Smooth muscle cell of the brain vasculature (primary cell): ENCODE measurements around the gene SLC66A2.
"Not testable (repeated sequence)": the region's sequence is repeated elsewhere in the genome, so short reads cannot be mapped to it uniquely, and the experiment has no call there.

Experiments
- DNase-seq: peaks from one replicate; pipeline ENCODE4 v3.0.0-alpha.2; 2012; ENCODE audit warnings: low read depth, low spot score

The SLC66A2 gene

GRCh38 chr18:79971211-79971952 is 19.9 kb upstream of the SLC66A2 start:
- DNase-seq, result no peak

DNA sequence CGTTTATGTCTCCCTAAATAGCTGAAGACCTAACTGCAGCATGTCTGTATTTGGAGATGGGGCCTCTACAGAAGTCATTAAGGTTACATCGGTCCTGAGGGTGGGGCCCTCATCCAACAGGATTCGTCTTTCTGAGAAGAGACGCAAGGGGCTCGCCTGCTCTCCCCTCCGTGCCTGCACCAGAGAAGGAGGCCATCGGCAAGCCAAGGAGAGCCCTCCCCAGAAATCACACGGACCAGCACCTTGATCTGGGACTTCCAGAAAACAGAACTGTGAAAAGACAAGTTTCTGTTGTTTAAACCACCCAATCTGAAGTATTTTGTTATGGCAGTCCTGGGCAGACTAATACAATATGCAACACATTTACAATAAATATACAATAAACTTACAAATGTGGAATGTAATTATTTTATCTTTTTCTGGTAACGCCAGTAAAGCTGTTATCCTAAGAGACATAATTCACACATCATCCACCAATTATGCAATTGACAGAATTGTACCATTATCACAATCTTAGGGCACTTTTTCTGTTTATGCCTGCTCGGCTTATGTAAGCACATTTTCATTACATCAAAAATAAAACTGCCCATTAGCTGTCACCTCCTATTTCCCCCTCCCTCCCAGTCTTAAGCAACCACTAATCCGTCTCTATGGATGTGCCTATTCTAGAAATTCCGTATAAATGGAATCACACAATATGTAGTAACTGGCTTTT is 19.1 kb upstream of the SLC66A2 start:
- no peak for DNase-seq

- DNase-seq, result no peak
Observed at GRCh38 chr18:79965119-79965902, 13.9 kb upstream of the SLC66A2 start.

GRCh38 chr18:79964330-79965118 is 13.1 kb upstream of the SLC66A2 start, which contains the start of gene HSBP1L1:
Gene HSBP1L1, plus strand, starts transcription at chr18:79964643. Its CDS starts 93 bp downstream, at chr18:79964736.
- DNase-seq, result no peak

DNA sequence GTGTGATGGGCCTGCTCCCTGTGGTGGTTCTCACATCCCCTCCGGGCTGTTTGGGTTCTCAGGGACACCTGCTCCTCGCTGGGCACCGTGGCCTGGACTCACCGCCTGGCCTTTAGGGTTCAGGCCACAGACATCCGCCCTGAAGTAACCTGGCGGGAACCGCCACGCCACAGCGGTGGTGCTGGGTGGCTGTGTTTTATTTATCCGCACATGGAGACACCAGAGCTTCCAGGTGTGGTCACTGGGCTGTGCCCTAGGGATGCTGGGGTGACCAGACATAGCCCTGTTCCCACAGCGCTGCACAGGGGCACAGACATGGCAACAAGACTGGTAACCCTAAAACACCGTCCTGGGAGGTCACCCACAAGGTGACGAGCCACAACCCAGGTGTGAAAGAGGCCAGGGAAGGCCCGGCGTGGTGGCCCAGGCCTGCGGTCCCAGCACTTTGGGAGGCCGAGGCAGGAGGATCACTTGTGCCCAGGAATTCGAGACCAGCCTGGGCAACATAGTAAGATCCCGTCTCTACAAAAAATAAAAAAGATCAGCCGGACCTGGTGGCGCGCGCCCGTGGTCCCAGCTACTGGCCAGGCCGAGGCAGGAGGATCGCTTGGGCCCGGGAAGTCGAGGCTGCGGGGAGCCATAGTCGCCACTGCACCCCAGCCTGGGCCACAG is 12.3 kb upstream of the SLC66A2 start:
- DNase-seq, result no peak

GRCh38 chr18:79962835-79963657 is 11.6 kb upstream of the SLC66A2 start:
- DNase-seq, result no peak

DNA sequence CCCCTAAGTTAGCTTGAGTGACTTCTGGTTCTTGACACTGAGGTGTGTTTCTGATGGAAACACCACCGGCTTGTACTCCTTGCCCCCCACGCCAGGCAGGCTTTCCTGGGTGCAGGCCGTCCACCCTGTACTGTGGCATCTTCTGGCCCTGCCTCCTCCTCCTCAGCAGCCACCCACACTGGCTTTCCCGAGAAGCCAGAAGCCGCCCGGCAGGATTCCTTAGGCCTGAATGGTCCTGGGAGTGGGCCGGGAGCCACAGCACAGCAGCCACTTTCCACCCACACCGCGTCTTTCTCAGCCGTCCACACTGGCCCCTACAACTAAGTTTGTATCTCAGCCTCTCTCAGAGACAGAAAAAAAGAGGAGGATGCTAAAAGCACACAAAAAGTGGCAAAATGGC is 10.9 kb upstream of the SLC66A2 start:
- no peak for DNase-seq

GRCh38 chr18:79961527-79962291 is 10.3 kb upstream of the SLC66A2 start:
- no peak for DNase-seq

GRCh38 chr18:79960921-79961526 is 9.6 kb upstream of the SLC66A2 start:
- no peak for DNase-seq

DNA sequence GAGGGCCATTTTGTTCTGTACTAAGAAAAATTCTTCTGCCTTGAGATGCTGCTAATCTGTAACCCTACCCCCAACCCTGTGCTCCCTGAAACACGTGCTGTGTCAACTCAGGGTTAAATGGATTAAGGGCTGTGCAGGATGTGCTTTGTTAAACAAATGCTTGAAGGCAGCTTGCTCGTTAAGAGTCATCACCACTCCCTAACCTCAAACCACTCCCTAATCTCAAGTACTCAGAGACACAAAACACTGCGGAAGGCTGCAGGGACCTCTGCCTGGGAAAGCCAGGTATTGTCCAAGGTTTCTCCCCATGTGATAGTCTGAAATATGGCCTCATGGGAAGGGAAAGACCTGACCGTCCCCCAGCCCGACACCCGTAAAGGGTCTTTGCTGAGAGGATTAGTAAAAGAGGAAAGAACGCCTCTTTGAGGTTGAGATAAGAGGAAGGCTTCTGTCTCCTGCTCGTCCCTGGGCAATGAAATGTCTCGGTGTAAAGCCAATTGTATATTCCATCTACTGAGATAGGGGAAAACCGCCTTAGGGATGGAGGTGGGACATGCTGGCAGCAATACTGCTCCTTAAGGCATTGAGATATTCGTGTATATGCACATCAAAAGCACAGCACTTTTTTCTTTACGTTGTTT is 8.8 kb upstream of the SLC66A2 start:
- DNase-seq, result not testable (repeated sequence)

GRCh38 chr18:79958981-79959380 is 7.5 kb upstream of the SLC66A2 start:
- DNase-seq, result no peak

- DNase-seq, result no peak
Observed at GRCh38 chr18:79956276-79956675, 4.8 kb upstream of the SLC66A2 start.

DNA sequence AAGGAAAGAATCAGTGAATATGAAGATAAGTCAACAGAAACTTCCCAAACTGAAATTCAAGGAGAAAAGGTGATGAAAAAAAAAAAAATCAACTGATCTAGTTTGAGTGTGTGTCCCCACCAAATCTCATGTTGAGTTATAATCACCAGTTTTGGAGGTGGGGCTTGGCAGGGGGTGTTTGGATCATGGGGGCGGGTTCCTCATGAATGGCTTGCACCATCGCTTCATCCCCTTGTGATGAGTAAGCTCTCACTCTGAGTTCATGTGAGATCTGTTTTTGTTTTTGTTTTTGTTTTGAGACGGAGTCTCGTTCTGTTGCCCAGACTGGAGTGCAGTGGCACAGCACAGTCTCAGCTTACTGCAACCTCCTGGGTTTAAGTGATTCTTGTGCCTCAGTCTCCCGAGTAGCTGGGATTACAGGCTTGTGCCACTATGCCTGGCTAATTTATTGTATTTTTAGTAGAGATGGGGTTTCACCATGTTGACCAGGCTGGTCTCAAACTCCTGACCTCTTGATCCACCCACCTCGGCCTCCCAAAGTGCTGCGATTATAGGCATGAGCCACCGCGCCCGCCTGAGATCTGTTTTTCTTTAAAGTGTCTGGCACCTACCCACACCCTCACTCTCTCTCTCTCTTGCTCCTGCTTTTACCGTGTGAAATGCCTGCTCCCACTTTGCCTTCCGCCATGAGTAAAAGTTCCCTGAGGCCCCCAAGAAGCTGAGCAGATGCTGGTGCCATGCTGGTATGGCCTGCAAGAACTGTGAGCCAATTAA is 4.0 kb upstream of the SLC66A2 start:
- no peak for DNase-seq

DNA sequence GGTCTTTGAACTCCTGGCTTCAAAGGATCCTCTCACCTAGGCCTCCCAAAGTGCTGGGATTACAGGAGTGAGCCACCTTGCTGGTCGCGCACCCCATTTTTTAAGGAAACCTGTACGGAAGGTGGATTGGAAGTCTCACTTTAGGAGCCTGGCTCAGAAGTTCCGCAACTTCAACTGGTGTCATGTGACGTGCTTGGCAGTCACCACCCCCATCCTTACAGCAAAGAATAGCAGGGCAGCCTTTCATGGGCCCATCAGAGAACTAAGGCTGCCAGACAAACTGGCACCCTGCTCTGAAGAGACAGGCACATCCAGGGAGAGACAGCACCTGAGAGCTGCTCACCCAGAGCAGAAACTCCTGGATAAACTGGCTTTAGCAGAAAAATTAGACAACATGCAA is 3.3 kb upstream of the SLC66A2 start:
- no peak for DNase-seq

DNA sequence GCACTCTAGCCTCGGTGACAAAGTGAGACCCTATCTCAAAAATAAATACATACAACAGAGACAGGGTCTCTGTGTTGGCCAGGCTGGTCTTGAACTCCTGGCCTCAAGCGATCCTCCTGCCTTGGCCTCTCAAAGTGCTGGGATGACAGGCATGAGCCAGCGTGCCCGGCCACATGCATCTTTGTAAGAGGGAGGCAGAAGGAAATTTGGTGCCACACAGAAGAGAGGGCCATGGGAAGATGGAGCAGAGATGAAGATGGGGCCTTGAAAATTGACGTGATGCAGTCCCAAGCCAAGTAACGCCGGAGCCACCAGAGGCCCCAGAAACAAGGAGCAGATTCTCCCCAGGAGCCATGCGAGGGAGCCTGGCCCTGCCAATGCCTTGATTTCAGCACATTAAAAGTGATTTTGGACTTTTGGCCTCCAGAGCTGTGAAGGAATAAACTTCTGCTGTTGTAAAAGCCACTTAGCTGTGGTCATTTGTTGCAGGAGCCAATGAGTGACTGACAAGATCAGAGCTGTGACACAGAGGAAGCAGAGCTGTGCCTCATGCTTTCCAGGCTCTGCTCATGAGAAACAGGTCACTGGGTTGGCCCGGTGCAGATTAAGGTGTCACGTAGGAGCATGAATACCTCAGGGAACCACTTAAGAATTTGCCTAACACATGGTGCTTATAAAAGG is 2.7 kb upstream of the SLC66A2 start:
- no peak for DNase-seq

- DNase-seq, result no peak
Observed at GRCh38 chr18:79952996-79953559, 1.6 kb upstream of the SLC66A2 start.
